ENCODE results near the gene ZNF24.
A peak's percentile ranks its signal among the peaks of the same experiment; 100 is the strongest.

ZNF24 gene

DNA sequence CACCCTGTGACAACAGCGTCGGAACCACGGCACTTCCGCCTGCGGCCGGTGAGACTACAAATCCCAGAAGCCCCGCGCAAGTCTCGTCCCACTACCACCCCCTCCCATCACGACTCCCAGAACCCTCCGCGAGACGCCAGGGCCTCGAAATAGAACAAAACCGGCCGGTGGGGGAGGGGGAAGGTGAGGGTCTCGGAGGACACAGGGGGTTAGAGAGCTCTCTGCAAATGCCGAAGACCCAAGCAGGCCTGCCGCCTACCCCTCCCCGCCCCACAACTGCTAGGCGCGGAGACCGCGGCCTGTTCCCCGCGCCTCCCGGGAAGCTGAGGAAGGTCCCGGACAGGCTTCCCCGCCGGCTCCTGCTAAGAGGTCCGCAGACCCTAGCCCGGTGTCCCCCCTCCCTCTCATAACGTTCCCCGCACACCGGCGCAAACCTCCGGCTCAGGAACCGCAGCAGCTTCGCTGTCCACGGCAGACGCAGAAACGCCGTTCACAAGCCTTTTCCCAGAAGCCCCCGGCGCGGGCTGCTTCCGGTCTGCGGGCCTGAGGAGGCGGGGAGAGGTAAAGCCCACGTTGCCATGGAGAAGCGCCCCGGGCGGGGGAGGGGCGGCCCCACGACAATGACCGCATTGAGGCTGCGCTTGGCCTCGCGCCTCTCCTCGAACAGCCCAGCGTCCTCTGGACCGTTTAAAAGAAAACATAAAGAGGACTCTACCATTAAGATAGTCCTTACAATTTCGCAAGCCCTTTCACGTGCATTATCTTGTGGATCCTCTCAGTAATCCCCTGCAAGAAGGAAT lies at the start of gene ZNF24:
TSS of gene ZNF24 (minus strand) at position 485 of the 800 bp plus-strand sequence. CDS start 3,770 bp downstream, outside the sequence.
- peak; percentile 58 for DNase-seq

DNA sequence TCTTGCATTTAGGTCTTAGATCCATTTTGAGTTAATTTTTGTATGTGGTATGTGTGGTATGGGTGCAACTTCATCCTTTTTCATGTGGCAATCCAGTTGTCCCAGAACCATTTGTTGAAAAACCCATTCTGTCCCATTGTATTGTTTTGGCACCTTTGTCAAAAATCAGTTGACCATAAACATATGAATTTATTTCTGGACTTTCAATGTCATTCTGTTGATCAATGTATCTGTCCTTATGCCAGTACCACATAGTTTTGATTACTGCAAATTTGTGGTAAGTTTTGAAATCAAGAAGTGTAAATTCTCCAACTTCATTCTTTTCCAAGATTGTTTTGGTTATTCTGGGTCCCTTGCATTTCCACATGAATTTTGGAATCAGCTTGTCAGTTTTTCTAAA lies 49.5 kb upstream of the ZNF24 start:
- DNase-seq = no peak

DNA sequence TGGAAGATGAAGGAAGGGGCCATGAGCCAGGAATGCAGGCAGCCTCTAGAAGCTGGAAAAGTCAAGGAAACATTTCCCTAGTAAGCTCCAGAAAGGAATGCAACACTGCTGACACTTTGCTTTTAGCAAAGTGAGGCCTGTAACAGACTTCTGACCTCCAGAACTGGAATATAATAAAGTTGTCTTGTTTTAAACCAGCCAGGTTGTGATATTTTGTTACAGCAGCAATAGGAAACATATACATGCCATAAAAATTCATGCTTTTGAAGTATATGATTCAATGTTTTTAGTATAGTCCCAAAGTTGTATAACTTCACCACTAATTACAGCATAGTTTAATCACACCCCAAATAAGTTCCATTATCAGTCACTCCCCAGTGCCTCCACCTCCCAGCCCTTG lies 48.2 kb upstream of the ZNF24 start:
- DNase-seq = no peak

- DNase-seq = no peak
These were observed 46.9 kb upstream of the ZNF24 start for GRCh38 chr18:35390951-35391700.

GRCh38 chr18:35389095-35389618 lies 44.9 kb upstream of the ZNF24 start:
- DNase-seq = no peak

DNA sequence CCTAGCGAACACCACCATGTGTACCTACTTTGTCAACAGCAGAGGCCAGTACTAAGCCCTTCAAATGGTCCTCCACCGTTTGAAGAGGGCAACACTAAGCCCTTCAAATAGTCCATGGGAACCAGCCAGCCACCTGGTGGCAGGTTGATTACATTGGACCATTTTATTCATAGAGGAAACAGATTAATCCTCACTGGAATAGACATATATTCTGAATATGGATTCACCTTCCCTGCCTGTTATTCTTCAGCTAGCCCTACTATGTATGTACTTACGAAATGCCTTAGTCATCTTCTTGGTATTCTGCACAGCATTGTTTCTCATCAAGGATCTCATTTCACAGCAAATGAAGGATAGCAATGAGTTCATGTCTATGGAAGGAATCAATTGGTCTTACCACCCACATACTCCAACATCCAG lies 42.9 kb upstream of the ZNF24 start:
- DNase-seq = no peak

- DNase-seq = peak; percentile 7
These were observed 42.4 kb upstream of the ZNF24 start for GRCh38 chr18:35386600-35387100.

DNA sequence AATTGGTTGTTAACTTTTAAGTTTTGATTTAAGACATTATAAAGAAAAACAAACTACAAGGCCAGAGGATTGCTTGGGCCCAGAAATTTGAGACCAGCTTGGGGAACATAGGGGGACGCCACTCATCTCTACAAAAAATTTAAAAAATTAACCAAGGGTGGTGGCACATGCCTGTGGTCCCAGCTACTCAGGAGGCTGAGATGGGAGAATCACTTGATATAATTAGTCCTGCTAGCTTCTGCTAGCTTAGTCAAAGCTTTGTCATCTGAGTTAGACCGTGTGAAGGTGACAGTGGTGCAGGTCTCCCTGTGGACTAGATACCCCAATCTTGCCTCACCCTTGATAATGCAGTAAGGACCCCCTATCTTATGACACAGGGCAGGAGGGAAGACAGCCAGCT lies 38.9 kb upstream of the ZNF24 start:
- DNase-seq = no peak

DNA sequence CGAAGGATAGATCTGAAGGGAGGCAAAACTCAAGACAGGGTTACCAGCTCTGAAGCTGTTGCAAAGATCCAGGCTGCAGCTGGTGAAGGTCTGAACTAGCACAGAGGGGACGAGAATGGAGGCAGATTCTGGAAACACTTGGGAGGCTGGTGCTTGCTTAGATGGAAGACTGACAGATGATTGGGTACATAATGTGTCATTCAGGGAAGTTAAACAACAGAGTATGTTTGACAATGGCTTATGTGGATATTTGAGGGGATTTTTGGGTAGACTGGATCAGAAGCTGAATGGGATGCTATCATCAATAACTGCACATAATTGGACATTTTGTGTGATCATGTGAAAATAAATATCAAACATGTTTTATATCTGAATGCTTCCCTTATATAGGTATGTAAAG lies 35.2 kb upstream of the ZNF24 start:
- DNase-seq = no peak

DNA sequence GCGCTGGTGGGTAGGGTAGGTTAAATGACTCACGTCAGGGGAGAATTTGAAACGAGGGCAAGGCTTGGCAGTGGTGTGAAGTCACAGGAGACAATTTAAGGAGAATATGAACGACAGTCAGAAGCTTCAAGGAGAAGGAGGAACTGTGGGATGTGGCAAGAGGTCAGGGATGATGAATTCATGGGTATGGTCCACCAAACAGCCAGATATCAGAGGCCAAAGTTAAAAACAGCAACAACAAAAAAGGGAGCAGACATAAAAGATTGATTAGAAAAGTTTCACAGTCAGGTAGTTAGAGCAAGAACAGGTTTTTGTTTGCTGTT lies 34.3 kb upstream of the ZNF24 start:
- DNase-seq = no peak

DNA sequence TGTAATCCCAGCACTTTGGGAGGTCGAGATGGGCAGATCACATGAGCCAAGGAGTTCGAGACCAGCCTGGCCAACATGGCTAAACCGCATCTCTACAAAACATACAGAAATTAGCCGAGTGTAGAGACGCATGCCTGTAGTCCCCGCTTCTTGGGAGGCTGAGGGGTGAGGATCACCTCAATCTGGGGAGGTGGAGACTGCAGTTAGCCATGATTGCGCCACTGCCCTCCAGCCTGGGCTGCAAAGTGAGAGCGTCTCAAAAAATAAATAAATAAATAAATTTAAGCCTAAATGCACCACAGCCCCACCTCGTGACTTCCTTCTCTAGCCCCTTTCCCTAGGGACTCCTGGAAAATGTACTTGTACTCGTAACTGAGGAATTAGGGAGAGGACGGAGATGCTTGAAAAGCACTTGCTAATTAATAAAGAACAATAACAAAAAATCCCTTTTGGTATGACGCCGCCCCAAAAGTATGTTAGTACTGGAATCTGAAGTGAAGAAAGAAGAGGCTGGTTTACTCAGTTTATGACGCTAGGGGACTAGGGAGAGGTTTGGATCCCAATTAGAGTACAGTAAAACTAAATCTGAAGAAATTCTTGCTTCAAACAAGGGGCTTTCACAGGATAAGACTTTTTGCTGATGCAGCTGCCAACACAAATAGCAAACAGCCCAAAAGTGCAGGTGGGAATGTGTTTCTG lies 33.8 kb upstream of the ZNF24 start:
- no peak for DNase-seq

GRCh38 chr18:35376742-35377695 lies 32.8 kb upstream of the ZNF24 start, which contains the start of gene ZNF396:
Gene ZNF396, minus strand, starts transcription at chr18:35377337. Its CDS starts 3,045 bp downstream, at chr18:35374292.
- DNase-seq = no peak

- DNase-seq = no peak
These were observed 32.1 kb upstream of the ZNF24 start for GRCh38 chr18:35376393-35376741.

DNA sequence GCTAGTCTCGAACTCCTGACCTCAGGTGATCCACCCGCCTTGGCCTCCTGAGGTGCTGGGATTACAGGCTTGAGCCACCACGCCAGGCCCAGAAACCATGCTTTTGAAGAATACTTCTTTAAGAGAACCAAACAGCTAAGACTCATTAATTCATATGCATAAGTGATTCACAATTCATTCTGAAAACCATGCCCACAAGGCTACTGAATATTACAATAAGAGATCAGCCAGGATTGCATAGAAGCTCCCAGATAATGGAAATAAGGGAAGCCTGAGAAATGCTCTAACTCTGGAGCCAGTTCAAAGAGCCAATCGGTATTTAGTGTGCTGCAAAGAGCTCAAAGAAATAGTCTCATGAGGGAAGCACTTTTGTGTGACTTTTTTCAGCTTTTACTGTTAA lies 30.5 kb upstream of the ZNF24 start:
- no peak for DNase-seq

DNA sequence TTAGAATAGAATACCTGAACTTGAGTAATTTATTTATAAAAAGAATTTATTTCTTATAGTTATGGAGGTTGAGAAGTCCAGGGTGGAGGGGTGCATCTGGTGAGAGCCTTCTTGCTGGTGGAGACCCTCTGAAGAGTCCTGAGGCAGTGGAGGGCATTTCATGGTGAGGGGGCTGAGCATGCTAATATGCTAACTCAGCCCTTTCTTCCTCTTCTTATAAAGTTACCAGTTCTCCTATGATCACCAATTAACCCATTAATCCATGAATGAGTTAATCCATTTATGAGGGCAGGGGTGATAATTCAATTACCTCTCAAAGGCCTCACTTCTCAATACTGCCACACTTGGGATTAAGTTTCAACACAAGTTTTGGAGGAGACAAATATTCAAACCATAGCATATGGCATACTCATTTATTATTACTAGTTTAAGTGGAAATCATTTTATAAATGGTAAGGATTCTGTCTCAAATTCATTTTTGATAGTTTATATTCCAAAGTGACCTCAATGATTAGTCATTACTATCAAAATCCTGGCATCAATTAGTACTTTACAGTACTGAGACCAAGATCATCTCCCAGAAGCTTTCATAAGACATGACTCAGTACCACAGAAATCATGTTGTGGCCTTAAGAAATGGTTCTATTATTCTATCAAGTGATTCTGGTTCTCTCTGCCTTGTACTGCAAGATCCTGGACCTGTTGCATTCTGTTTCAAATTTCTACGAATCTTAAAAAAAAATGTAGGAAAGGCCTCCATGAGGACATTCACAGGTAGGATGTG lies 27.4 kb upstream of the ZNF24 start:
- peak; percentile 33 for DNase-seq

DNA sequence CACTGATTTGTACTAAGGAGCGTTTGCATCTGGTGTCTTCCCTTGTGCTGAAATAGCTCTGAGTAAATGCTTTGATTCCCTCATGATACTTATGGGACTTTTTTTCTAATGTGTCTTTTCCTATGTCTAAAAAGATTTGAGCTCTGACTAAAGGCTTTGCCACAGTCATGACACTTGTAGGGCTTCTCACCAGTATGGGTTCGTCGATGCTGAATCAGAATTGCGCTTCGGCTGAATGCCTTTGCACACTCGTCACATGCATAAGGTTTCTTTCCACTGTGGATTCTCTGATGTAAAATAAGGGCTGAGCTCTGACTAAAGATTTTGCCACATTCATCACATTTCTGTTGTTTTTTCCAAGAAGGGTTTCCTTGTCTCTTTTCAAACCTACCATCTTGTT lies 24.9 kb upstream of the ZNF24 start:
- no peak for DNase-seq

DNA sequence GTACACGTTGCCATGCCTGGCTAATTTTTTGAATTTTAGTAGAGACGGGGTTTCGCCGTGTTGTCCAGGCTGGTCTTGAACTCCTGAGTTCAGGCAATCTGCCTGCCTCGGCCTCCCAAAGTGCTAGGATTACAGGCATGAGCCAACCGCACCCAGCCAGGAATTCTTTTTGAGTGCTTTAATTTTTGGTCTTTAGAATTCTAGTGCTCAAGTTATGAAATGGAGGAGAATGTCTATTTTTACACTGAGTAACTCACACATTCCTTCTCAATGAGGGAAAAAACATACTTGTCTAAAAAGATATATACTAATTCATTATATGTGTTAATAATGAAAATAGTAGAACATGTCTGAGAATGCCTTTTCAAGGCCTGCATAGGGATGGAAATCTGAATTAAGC lies 24.4 kb upstream of the ZNF24 start:
- DNase-seq = no peak

DNA sequence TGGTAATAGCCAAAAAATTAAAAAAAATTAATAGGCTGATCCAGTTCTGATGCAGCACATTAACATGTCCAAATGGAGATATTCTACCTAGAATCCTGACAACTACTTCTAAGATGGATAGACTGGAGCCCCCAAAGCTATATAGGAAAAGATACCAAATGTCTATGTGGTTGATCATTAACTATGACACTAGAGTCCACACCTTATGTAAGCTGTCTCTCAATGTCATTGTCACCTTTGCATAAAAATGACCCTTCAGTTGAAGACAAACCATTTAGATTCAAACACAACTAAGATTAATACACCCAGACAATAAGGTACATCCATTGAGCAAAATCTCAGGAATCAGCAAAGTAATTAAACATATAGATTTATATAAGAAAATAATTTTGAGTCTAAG lies 18.3 kb upstream of the ZNF24 start:
- no peak for DNase-seq

DNA sequence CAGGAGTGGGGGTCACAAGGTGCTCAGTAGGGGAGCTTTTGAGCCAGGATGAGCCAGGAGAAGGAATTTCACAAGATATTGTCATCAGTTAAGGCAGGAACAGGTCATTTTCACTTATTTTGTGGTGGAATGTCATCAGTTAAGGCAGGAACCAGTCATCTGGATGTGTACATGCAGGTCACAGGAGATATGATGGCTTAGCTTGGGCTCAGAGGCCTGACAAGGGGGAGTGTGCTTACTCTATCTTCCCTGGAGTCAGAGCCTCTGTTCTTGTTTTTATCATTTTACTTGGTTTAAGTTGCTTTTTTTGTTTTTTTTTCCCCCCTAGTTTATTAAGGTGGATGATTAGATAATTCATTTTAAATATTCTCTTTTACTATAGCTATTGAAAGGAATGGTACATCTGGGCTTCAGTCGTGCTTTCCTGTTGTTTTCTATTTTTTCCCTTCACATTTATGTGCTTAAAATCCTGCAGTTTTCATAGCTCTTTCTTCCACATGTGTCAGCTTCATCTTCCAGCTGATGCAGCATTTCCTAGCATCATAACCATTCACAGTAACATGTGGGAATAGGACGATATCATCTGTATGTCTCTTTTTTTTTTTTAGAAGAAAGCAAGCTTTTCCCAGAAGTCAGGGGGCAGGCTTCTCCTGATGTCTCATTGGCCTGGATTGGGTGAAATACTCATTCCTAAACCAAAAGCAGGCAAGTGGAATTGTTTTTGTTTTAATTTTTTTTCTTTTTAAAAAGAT lies 17.5 kb upstream of the ZNF24 start:
- DNase-seq = no peak

DNA sequence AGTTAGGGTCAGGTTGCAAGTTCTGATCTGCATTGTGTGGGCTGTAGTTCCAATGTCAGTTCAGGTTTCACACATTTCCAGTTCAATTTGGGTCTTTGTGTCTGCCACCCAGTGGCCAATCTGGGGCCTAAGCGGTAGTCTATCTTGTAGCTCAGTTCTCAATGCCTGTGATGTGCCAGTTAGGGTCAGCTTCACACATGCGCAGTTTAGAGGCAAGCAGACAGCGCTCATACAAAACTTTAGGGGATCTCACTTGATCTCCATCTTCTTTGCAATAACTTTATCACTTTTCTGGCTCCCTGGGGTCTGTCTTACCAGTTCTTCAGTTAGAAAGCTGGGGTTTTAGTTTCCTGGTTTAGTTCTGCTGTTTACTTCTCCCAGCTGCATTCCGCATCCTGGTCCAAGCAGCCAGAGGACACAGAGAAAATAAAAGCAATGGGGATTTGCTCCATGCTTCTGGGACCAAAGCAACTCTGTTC lies 11.0 kb upstream of the ZNF24 start:
- DNase-seq = peak; percentile 63
